PC-3 (cell line): ENCODE results near the gene CHKA. TPM values are rescaled to one million over a fixed set of nuclear protein-coding genes. Genes with fewer than 3 reads are reported as not detected.

Experiments used
- ATAC-seq: fragments of 200-7000 bp; cut with Tn5 transposase; 2 replicates; pipeline ENCODE4 v1.9.1; 2020; ENCODE audit warnings: mild to moderate bottlenecking, moderate library complexity
- BruUV-seq: library from RNA; stranded (reverse); fragments of 400-500 nt; replicated peaks from 2 replicates; lab custom pipeline; 2021; lab: Mats Ljungman, UMichigan
- CTCF ChIA-PET: fragments of 300-600 bp; sonication (Branson Sonifier 250); formaldehyde crosslinking; loops from one replicate; lab custom pipeline; 2022; ENCODE audit warnings: antibody characterized with exemption; lab: Charles Lee
- POLR2A ChIA-PET: fragments of 300-600 bp; sonication (Branson Sonifier 250); formaldehyde crosslinking; loops from one replicate; lab custom pipeline; 2022; ENCODE audit warnings: antibody characterized with exemption; ENCODE audit not compliant: unreplicated experiment; lab: Charles Lee
- DNase-seq: peaks from one replicate; pipeline ENCODE4 v3.0.0-alpha.2; 2015
- H2AFZ ChIP-seq: fragments of 300-600 bp; sonication (generic); 2 replicates; pipeline ENCODE4 v1.6.0; 2016; ENCODE audit warnings: antibody characterized with exemption, low read length
- H3F3A ChIP-seq: fragments of 300-600 bp; sonication (generic); one replicate; pipeline ENCODE4 v1.6.0; 2017; ENCODE audit warnings: antibody characterized with exemption, low read length, control low read depth, mild to moderate bottlenecking; ENCODE audit not compliant: unreplicated experiment
- H3K27ac ChIP-seq: fragments of 300-600 bp; sonication (generic); 2 replicates; pipeline ENCODE4 v1.5.1; 2016; ENCODE audit warnings: mild to moderate bottlenecking, low read length
- H3K27me3 ChIP-seq: fragments of 300-600 bp; sonication (generic); 2 replicates; pipeline ENCODE4 v1.6.1; 2016; ENCODE audit warnings: low read length, mixed read lengths
- H3K36me3 ChIP-seq: fragments of 300-600 bp; sonication (generic); 2 replicates; pipeline ENCODE4 v1.6.1; 2016; ENCODE audit warnings: low read depth, mixed run types, low read length, mixed read lengths
- H3K4me1 ChIP-seq: fragments of 300-600 bp; sonication (generic); 2 replicates; pipeline ENCODE4 v1.5.1; 2016; ENCODE audit warnings: low read length; ENCODE audit not compliant: insufficient read depth
- H3K4me2 ChIP-seq: fragments of 300-600 bp; sonication (generic); 2 replicates; pipeline ENCODE4 v1.6.0; 2016; ENCODE audit warnings: low read length
- H3K4me3 ChIP-seq: fragments of 300-600 bp; sonication (generic); 2 replicates; pipeline ENCODE4 v1.5.1; 2016; ENCODE audit warnings: mild to moderate bottlenecking, low read length, mixed read lengths
- H3K79me2 ChIP-seq: fragments of 300-600 bp; sonication (generic); 2 replicates; pipeline ENCODE4 v1.6.1; 2017; ENCODE audit warnings: low read length, mixed read lengths
- H3K9ac ChIP-seq: fragments of 300-600 bp; sonication (generic); 2 replicates; pipeline ENCODE4 v1.6.0; 2016; ENCODE audit warnings: mild to moderate bottlenecking, low read length
- H3K9me2 ChIP-seq: fragments of 300-600 bp; sonication (generic); replicated peaks from 2 replicates; pipeline ENCODE4 v1.6.1; 2016; ENCODE audit warnings: mixed run types, low read length, mixed read lengths
- H3K9me3 ChIP-seq: fragments of 300-600 bp; sonication (generic); 2 replicates; pipeline ENCODE4 v1.6.1; 2016; ENCODE audit warnings: low read length, mixed read lengths
- H4K20me1 ChIP-seq: fragments of 300-600 bp; sonication (generic); 2 replicates; pipeline ENCODE4 v1.6.1; 2016; ENCODE audit warnings: low read length, mixed read lengths
- CTCF ChIP-seq: fragments of 300-600 bp; sonication (generic); conservative IDR thresholded peaks from 2 replicates; pipeline ENCODE4 v1.5.1; 2017; ENCODE audit warnings: antibody characterized with exemption, low read depth, mild to moderate bottlenecking, low read length
- EZH2 ChIP-seq: fragments of 300-600 bp; sonication (generic); IDR thresholded peaks from one replicate; pipeline ENCODE4 v1.6.1; 2017; ENCODE audit warnings: antibody characterized with exemption, mild to moderate bottlenecking, low read length; ENCODE audit not compliant: unreplicated experiment
- EZH2phosphoT487 ChIP-seq: fragments of 300-600 bp; sonication (generic); IDR thresholded peaks from 2 replicates; pipeline ENCODE4 v1.6.1; 2018; ENCODE audit warnings: mild to moderate bottlenecking, antibody characterized with exemption, low read length, borderline replicate concordance
- intact Hi-C: fragments of 100-400 bp; cut with micrococcal nuclease; formaldehyde crosslinking; loops from 2 replicates; pipeline ENCODE4 v1.9.0; 2023
- total RNA-seq: library from RNA; depleted of rRNA; stranded (reverse); fragments of >200 nt; gene quantifications from 2 replicates; pipeline ENCODE4 v1.2.3, GENCODE V29; 2014

CHKA gene
- total RNA-seq, 1 experiment from 2014 or later, result 57.5 TPM

GRCh38 chr11:68165601-68166000 is 44.4 kb upstream of the CHKA start:
- intact Hi-C loops, result no loop called here
- POLR2A ChIA-PET, result no interaction called here

GRCh38 chr11:68164437-68164836 is 43.2 kb upstream of the CHKA start:
- CTCF ChIA-PET, result no interaction called here
- DNase-seq, result peak; percentile 72

More at GRCh38 chr11:68165601-68166000, 44.4 kb upstream of the CHKA start:
- no peak for TF ChIP-seq EZH2phosphoT487
- no peak for TF ChIP-seq EZH2
- TF ChIP-seq CTCF, result no peak
- Histone ChIP-seq H3K9me2 (no peaks in the 10 kb centered on the region), H3K27ac (no peak overlapping the region), H2AFZ (no peak overlapping the region), H3K4me1 (peaks cover 8% of the 10 kb centered on the region), H4K20me1 (no peaks in the 10 kb centered on the region), H3F3A (no peaks in the 10 kb centered on the region), H3K4me3 (no peak overlapping the region), H3K27me3 (no peaks in the 10 kb centered on the region), H3K4me2 (no peak overlapping the region), H3K9me3 (no peaks in the 10 kb centered on the region), H3K9ac (no peak overlapping the region), H3K79me2 (no peaks in the 10 kb centered on the region), H3K36me3 (peaks cover 37% of the 10 kb centered on the region)
- CTCF ChIA-PET, result no interaction called here
- DNase-seq (no peak), ATAC-seq (no peak)
- BruUV-seq, result no TSS peak

More at GRCh38 chr11:68164437-68164836, 43.2 kb upstream of the CHKA start:
- no peaks in the 10 kb centered on the region for H3K9me2 ChIP-seq
- no peak for TF ChIP-seq EZH2
- TF ChIP-seq EZH2phosphoT487, result no peak
- TF ChIP-seq CTCF, result no peak
- H3K36me3 ChIP-seq, result peaks cover 27% of the 10 kb centered on the region
- H3K9me3 ChIP-seq, result no peaks in the 10 kb centered on the region
- no peak overlapping the region for H3K4me2 ChIP-seq
- no peaks in the 10 kb centered on the region for H4K20me1 ChIP-seq
- H3K4me1 ChIP-seq, result peaks cover 8% of the 10 kb centered on the region
- POLR2A ChIA-PET, result no interaction called here
- H3F3A ChIP-seq, result no peaks in the 10 kb centered on the region
- peak; percentile 89 for ATAC-seq
- H3K4me3 ChIP-seq, result no peak overlapping the region
- H2AFZ ChIP-seq, result no peak overlapping the region
- BruUV-seq, result no TSS peak
- H3K27ac ChIP-seq, result no peak overlapping the region
- H3K27me3 ChIP-seq, result no peaks in the 10 kb centered on the region
- no peaks in the 10 kb centered on the region for H3K79me2 ChIP-seq
- no peak overlapping the region for H3K9ac ChIP-seq
- intact Hi-C loops, result no loop called here
